ENCODE data around the gene ILF3.

The ILF3 gene

GRCh38 chr19:10737722-10738121 lies 83.6 kb downstream of the ILF3 start:
- DNase-seq, result no peak

GRCh38 chr19:10740798-10741197 lies 86.7 kb downstream of the ILF3 start:
- DNase-seq, result no peak
